ENCODE data around the gene CHCHD3. TPM values are rescaled to one million over a fixed set of nuclear protein-coding genes. Genes with fewer than 3 reads are reported as not detected.
"Not testable (repeated sequence)": the region's sequence is repeated elsewhere in the genome, so short reads cannot be mapped to it uniquely, and the experiment has no call there.

Gene CHCHD3
- total RNA-seq, 4 donors from 2014 or later, result 54.0 to 88.6 (median 61.3) TPM

GRCh38 chr7:132904209-132904608 lies 177.7 kb downstream of the CHCHD3 start:
- no peaks in the 10 kb centered on the region for H3K27me3 ChIP-seq
- no peak for TF ChIP-seq EP300 (IDR thresholded peaks at IDR 0.05)
- TF ChIP-seq, protein P1, sequence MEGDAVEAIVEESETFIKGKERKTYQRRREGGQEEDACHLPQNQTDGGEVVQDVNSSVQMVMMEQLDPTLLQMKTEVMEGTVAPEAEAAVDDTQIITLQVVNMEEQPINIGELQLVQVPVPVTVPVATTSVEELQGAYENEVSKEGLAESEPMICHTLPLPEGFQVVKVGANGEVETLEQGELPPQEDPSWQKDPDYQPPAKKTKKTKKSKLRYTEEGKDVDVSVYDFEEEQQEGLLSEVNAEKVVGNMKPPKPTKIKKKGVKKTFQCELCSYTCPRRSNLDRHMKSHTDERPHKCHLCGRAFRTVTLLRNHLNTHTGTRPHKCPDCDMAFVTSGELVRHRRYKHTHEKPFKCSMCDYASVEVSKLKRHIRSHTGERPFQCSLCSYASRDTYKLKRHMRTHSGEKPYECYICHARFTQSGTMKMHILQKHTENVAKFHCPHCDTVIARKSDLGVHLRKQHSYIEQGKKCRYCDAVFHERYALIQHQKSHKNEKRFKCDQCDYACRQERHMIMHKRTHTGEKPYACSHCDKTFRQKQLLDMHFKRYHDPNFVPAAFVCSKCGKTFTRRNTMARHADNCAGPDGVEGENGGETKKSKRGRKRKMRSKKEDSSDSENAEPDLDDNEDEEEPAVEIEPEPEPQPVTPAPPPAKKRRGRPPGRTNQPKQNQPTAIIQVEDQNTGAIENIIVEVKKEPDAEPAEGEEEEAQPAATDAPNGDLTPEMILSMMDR (IDR thresholded peaks at IDR 0.05), result no peak
- no peak for TF ChIP-seq POLR2A (IDR thresholded peaks at IDR 0.05)
- TF ChIP-seq POLR2AphosphoS5 (IDR thresholded peaks at IDR 0.05), result no peak
- no peak overlapping the region for H3K27ac ChIP-seq
- no peaks in the 10 kb centered on the region for H3K9me3 ChIP-seq
- peaks cover 0 to 13% of the 10 kb centered on the region in 2 donors for H3K36me3 ChIP-seq
- no peaks in the 10 kb centered on the region for H3K4me1 ChIP-seq
- ATAC-seq, result no peak
- no peak overlapping the region for H3K4me3 ChIP-seq

GRCh38 chr7:132902294-132902693 lies 179.6 kb downstream of the CHCHD3 start:
- peaks cover 0 to 21% of the 10 kb centered on the region in 2 donors for H3K36me3 ChIP-seq
- ATAC-seq, H3K27ac ChIP-seq, H3K4me3 ChIP-seq, H3K4me1 ChIP-seq, H3K27me3 ChIP-seq, H3K9me3 ChIP-seq: not testable (repeated sequence)
- 86 to 94% methylated on average over 1 to 3 of the region's 3 CpGs for WGBS, 2 donors (ENCODE audit: low coverage in 1 of 2)

- Histone ChIP-seq H3K27me3 (no peaks in the 10 kb centered on the region), H3K36me3 (peaks cover 0 to 23% of the 10 kb centered on the region in 2 donors), H3K9me3 (no peaks in the 10 kb centered on the region), H3K4me1 (no peaks in the 10 kb centered on the region), H3K4me3 (no peak overlapping the region), H3K27ac (no peak overlapping the region)
- TF ChIP-seq EP300 (IDR thresholded peaks at IDR 0.05) (no peak), POLR2AphosphoS5 (IDR thresholded peaks at IDR 0.05) (no peak)
- TF ChIP-seq, protein P1 (IDR thresholded peaks at IDR 0.05), result no peak
- ATAC-seq, result no peak
- 78 to 80% methylated on average over 4 of the region's 4 CpGs for WGBS, 2 donors (ENCODE audit: low coverage in 1 of 2)
Measured at GRCh38 chr7:132901241-132901640, 180.6 kb downstream of the CHCHD3 start.

- Histone ChIP-seq H3K36me3 (peaks cover 0 to 19% of the 10 kb centered on the region in 2 donors), H3K4me1 (no peaks in the 10 kb centered on the region), H3K27me3 (no peaks in the 10 kb centered on the region), H3K9me3 (no peaks in the 10 kb centered on the region), H3K4me3 (no peak overlapping the region), H3K27ac (no peak overlapping the region)
- 100% methylated on average over 2 to 4 of the region's 4 CpGs for WGBS, 2 donors (ENCODE audit: low coverage in 1 of 2)
- TF ChIP-seq, protein P1 (IDR thresholded peaks at IDR 0.05), result no peak
- TF ChIP-seq POLR2AphosphoS5 (IDR thresholded peaks at IDR 0.05) (no peak), POLR2A (IDR thresholded peaks at IDR 0.05) (no peak)
- ATAC-seq, result no peak
Measured at GRCh38 chr7:132899833-132900232, 182.1 kb downstream of the CHCHD3 start.

DNA sequence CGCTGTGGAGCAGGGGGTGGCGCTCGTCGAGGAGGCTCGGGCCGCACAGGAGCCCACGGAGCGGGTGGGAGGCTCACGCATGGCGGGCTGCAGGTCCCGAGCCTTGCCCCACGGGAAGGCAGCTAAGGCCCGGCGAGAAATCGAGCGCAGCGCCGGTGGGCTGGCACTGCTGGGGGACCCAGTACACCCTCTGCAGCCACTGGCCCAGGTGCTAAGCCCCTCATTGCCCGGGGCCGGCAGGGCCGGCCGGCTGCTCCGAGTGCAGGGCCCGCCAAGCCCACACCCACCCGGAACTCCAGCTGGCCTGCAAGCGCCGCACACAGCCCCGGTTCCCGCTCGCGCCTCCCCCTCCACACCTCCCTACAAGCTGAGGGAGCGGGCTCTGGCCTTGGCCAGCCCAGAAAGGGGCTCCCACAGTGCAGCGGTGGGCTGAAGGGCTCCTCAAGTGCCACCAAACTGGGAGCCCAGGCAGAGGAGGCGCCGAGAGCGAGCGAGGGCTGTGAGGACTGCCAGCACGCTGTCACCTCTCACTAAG lies 183.2 kb downstream of the CHCHD3 start:
- H3K4me3 ChIP-seq, H3K9me3 ChIP-seq, ATAC-seq, H3K27me3 ChIP-seq, H3K4me1 ChIP-seq, H3K27ac ChIP-seq: not testable (repeated sequence)
- H3K36me3 ChIP-seq, result peaks cover 0 to 19% of the 10 kb centered on the region in 2 donors
- 100% methylated on average over 1 of the region's 38 CpGs; no CpG with 5 or more reads in 1 of the 2 donors for WGBS, 2 donors (ENCODE audit: low coverage in 1 of 2)

- Histone ChIP-seq H3K9me3 (no peaks in the 10 kb centered on the region), H3K36me3 (peaks cover 0 to 19% of the 10 kb centered on the region in 2 donors), H3K4me3 (no peak overlapping the region), H3K4me1 (no peaks in the 10 kb centered on the region), H3K27me3 (no peaks in the 10 kb centered on the region), H3K27ac (no peak overlapping the region)
- no peak for ATAC-seq
- TF ChIP-seq, protein P1 (IDR thresholded peaks at IDR 0.05), result no peak
- 93 to 95% methylated on average over 3 of the region's 3 CpGs for WGBS, 2 donors (ENCODE audit: low coverage in 1 of 2)
Measured at GRCh38 chr7:132897093-132897687, 184.7 kb downstream of the CHCHD3 start.
